Measurements from ENCODE around the gene ATP6V0A4. TPM values are rescaled to one million over a fixed set of nuclear protein-coding genes. Genes with fewer than 3 reads are reported as not detected.

ATP6V0A4 gene
- total RNA-seq, 1 donor from 2014 or later = not detected

GRCh38 chr7:138656952-138657351, 141.0 kb downstream of the ATP6V0A4 start:
- H3K36me3 ChIP-seq (ENCODE audit: control insufficient read depth in 3 of 3, insufficient read depth in 3 of 3, low read length in 3 of 3) = no peaks in the 10 kb centered on the region
- H3K9me3 ChIP-seq (ENCODE audit: control insufficient read depth in 3 of 3, low read length in 3 of 3) = peaks cover 0 to 4% (median 0%) of the 10 kb centered on the region in 3 donors
- H3K4me3 ChIP-seq (ENCODE audit: low read length in 3 of 3) = no peak overlapping the region
- H3K27ac ChIP-seq (ENCODE audit: low read depth, low read length) = no peak overlapping the region
- peaks cover 0 to 9% (median 5%) of the 10 kb centered on the region in 3 donors for H3K27me3 ChIP-seq (ENCODE audit: control insufficient read depth in 3 of 3, insufficient read depth in 3 of 3, low read length in 3 of 3)
- no peak overlapping the region for H3K9ac ChIP-seq (ENCODE audit: low read depth in 1 of 3, low read length in 3 of 3)
- H3K4me1 ChIP-seq (ENCODE audit: control insufficient read depth in 3 of 3, insufficient read depth in 3 of 3, low read length in 3 of 3) = no peaks in the 10 kb centered on the region

Other genes starting within 250 kb of the ATP6V0A4 start
- gene SVOPL, start 96.8 kb downstream of the ATP6V0A4 start, total RNA-seq = not detected
- gene TMEM213, start 202 bp downstream of the ATP6V0A4 start, total RNA-seq = not detected
- gene KIAA1549, start 183.2 kb upstream of the ATP6V0A4 start, total RNA-seq = 4.2 TPM
- 16.7 TPM for gene ZC3HAV1L, start 237.8 kb upstream of the ATP6V0A4 start, total RNA-seq